Stimulated activated CD4-positive, alpha-beta T cell treated with anti-CD3 and anti-CD28 coated beads, Interleukin-4, amount 100 ng/mL, for 4 hours (primary cell): ENCODE data around the gene SAMD13.

ENCODE experiments used
- DNase-seq, 2 experiments: peaks; one replicate each; pipeline ENCODE4 v3.0.0-alpha.2; 2020

The SAMD13 gene

DNA sequence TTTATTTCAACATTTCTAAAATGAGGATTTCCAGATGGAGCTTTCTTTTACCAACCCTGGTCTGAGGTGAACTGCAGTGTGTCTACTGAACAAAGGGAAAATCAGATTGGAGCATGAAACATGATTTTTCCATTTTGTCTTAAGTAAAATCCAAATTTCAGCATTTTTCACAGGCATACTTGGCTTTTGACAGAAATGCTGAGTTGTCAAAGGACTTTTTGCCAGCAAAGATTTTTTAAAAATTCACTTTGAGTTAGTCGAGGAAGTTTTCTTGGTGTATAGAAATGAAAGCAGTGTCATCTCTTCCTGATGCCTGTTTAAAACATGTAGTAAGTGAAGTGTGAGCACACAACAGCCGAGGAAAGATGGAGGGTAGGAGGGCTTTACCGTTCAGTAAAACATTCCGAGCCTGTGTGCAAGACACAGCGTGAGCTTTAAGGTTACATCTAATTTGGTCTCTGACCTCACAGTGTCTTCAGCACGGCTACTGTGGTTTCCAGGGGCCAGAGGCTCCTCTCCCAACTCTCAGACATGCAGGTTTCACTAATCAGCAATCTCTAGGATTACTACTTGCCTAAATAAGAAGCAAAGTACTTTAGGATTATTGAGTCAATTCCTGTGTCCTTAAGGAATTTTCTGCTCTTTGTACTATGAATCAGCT lies 45.9 kb downstream of the SAMD13 start:
- no peak for DNase-seq

DNA sequence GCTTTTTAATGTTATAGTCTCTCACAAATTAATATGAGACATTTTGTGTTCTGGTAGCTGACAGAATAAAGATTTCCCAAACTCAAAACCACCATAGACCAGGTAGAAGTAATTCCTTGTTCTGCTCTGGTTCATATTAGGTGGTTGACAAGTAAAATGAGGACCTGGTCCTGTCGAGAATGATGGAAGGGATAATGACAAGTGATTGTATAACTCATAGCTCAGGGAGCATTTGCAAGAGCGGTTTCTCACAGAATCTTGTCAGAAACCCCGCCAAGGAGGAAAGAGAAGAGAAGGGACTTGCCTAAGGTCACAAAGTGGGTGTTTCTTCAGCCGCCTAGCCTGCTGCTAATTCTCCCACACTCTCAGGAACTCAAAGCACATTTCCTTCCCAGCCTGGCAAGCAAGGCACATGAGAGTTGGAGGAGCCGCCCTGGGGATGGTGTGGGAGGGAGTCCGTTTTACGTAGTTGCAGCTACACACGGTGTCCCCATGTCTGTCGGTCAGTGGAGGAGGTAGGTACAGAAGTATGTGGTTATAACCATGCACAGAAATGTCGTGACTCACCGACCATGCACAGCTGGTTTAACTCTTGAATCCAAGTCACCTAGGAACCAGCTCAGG lies 46.5 kb downstream of the SAMD13 start:
- no peak for DNase-seq

DNA sequence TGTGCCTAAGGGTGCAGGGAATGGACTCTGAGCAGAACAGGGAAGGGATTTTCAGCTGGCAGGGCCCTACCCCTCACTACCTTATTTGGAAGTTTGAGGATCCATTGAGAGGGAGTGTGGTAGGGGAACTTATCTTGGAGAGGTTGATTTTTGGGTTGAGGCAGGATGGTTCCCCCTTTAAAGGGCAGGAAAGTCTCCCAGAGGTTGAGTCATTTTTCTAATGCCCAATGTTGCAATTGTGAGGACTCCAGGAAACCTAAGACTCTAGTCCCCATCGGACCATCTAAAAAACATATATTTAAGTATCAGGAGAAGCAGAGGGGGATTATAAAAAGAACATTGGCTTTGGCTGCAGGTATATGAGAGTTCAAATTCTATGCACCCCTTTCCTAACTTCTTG lies 47.3 kb downstream of the SAMD13 start:
- no peak for DNase-seq

DNA sequence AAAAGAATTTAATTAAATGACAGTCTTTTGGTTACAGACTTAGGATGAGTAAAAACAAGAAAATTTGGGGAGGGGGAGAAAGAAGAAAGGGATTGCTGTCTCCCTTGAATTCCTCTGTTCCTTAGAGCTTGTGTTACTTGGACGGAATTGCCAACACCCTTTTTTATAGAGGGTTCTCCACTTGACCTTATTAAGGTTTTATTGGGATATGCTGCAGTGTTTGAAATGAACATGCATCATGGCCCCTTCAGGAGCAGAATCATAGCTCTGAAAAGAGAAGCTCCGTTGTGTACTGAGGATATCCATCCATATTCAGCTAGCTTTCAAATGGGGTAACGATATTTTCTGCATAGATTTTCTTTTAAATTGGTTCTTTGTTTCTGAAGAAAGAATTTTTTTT lies 48.6 kb downstream of the SAMD13 start:
- no peak for DNase-seq

DNA sequence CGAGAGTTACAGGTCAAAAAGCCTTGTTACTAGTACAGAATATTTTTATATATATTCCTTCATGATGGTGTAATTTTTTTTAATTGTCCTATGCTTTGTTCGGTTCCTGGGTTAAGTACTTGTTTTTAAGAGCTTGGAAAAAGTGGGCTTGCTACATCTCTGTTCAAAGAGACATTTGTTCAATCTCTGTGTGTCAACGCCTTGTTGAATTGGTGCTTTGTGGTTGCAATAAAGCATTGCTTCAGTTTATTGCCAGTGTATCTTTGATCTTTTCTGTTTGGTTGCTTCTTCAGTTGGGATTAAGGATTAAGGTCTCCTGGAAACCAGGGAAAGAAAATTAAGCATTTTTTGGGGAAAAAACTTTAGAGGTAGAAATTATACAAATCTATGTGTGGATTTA lies 49.0 kb downstream of the SAMD13 start:
- DNase-seq, result no peak

DNA sequence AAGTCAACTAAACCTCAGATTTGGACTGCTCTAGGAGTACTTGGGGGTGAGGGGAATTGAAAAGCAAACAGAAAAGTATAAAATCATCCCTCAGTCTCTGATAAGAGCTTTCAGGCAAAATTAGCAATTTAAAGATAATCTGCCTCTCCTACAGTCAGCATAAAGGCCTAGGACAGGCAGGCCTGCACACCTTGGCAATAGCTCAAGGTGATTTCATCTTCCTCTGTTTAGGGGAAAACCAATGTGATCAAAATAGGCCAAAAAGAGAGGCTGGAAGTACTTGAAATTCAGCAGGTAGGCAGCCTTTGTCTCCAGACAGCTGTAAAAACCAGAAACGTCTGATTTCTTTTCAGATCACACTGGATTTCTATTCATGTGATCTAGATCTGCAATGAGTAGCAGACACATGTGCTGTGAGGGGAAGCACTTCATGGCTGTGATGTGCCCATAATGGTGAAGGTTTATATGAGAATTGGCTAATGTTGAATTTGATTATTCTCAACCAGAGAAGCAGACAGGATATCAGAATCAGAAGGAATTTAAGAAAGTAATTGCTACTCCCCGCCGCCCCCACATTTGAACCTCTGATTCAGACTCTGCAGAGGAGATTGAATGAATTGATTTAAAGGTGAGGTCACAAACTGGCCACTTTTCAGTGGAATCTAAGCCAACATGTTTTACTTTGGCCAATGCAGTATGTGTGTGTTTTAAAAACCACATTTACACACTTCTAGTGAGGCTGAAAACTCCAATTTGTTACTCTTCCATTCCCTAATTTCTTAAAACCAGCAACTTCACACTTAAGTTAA lies 51.0 kb downstream of the SAMD13 start:
- DNase-seq, result no peak

DNA sequence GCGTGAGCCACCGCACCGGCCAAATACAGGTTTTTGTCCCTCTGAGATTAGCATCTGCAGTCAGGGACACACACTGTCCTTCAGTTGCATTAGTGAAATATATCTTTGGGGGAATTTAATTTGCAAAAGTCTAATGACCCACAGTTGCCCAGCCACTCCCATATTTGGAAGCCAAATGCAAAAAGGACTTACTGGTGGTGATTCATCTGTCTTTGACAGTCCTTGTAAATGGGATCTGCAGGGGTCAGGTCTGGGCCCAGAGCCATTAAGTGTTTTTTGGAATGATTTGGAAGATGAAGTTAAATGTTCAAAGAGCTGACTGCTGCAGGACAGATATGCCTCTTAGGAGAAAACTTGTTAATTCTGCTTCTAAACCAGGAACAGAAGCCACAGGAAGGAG lies 52.2 kb downstream of the SAMD13 start:
- DNase-seq, result no peak

DNA sequence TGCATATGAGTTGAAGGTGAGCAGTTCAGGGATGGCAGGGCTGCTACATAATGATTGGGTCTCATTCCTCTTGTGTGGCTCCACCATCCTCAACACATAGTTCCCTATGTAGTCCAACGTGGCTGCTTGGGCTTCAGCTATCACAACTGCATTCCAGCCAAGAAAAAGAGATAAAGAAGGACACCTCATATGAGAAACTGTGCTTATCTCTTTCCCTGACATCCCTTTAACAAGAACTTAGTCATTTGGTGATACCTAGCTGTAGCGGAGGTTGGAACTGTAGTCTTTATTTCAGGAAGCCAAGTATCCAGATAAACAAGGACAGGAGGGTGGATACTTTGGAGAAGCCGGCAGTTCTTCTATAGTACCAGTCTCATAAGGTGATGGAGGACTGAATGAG lies 54.0 kb downstream of the SAMD13 start:
- DNase-seq, result no peak

DNA sequence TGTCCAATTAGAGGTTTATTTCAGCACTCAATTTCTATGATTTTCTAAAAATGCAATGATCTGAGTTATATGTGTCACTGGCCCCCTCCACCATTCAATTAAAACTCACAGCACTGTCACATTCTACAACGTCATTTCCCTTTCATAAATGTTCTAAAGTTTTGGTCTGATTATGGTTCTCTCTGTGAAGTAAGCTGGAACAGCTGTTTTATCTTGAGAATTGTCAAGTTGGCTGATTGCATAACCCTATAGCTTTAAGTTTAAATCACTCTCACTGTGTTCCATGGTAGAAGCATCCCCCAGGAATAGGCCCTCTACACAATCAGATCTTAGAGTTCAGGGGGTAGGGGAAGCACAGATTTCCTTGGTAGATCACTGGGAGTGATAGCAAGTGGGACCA lies 55.4 kb downstream of the SAMD13 start:
- DNase-seq, result no peak

DNA sequence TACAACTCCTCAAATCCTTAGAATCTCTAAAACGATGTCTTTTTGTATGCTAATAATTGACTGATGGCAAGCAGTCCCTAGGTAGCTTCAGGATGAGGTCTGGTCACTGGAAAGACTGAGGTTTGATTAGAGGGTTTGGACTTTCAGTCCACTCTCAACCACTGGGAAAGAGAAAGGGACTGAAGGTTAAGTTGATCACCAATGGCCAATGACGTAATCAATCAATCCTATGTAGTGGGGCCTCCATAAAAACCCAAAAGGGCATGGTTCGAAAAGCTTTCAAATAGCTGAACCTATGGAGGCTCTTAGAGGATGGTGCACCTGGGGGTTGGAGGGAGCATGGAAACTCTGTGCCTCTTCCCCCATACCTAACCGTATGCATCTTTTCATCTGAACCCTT lies 57.2 kb downstream of the SAMD13 start:
- no peak for DNase-seq

DNA sequence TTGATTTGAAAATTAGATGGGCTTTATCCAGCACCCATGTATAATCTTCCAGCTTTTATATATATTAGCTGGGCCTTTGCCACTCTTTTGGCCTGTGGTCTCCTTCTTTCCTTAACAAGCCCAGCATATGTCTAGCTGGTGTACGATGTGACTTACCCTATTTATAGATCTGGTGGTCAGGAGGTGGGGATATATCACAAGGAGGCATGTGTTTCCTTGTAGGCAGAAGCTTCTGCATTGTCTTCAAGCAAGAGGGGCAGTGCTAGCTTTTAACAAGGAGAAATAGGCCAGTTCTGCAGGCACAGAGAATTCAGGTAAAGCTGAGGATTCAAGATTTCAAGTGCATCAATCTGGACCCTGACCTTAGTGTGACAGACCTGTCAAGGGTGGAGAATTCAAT lies 58.8 kb downstream of the SAMD13 start:
- no peak for DNase-seq

DNA sequence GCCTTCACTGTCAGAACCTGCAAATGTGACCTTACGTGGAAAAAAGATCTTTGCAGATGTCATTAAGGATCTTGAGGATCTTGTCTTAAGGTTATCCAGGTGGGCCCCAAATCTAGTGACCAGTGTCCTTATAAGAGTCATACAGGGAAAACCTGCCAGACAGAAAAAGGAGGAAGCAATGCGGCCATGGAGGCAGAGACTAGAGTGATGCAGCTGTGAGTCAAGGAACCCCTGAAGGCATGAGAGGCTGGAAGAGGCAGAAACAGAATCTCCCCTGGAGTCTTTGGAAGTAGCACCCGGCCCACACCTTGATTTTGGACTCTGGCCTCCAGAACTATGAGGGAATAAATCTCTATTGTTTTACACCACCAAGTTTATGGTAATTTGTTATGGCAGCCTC lies 60.3 kb downstream of the SAMD13 start:
- DNase-seq, result no peak

DNA sequence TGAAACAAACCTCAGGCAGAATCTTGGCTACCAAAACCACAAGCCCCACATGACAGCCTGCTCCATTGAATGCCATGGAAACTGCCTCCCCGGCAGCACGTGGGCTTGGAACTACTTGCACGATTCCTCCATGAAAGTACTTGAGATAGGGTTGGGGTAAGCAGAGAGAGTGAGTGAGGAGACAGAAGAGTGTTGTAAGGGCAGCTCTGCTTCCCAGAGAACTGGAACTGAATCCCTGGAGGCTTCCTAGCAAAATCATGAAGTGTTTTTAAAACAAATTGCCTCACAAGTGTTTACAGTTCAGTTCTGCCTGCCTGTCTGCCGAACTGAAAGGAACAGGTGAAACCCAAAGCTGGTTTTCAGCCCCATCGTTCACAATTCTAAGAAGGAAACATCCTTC lies 61.5 kb downstream of the SAMD13 start:
- no peak for DNase-seq

DNA sequence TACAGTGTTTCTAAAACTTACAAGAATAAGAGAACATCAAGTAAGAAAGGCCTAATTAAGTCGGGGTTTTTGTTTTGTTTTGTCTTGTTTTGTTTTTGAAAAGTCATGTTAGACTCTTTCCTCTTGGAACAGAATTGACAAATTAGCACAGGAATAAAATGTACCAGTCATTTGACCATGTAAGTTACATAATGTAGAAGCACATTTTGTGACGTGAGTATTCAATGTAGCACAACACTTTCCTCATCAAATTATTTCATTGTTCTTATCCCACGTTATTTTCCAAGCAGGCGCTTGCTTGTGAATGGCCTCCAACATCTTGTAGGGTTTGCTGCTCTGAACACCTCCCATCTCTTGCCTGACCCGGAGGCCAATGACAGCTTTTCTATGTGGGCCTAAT lies 62.1 kb downstream of the SAMD13 start:
- DNase-seq, result no peak

DNA sequence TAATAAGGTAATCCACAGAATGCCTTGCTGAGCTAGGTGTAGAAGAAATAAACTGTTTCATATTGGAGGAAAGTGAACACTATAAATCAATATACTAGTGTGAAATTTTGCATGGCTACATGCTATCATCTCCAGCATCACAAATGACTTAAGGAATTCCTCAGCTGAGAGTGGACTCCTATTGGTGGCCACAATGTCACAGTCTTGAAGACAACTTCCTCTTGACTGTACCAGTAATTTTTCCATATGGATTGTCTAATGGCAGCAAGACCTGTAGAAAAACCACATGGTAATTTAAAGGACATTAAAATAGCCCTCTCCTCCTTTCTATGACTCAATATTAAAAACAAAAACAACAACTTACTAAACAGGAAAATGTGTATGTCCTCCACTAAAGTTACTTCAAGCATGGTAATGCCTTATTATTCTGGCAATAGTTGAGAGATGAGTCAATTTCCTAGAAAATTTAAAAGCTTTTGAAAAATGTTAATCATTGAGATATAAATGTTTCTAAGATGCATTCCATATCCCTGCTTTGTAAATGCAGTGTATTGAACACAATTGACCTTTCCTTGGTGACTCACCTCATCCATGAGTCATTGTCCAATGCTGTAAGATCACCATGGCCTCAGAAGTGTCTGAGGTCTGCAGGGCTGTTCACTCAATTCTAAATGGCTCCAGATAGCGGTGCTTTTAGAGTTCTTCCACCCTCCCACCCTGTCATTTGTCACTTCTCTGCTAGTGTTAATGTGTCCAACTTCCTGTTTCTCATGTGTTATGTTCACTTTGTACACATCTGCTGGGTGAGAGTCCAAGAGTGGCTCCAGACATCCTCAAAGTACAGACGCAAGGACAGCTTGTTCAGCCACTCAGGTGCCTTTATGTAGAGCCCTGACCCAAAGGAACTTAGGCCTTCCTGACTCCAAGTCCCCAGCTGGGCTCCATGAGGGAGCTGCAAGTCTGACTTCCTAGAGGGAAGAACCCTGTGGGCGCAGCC lies 64.0 kb downstream of the SAMD13 start:
- DNase-seq, result peak in 1 of 2 experiments; percentile 13

DNA sequence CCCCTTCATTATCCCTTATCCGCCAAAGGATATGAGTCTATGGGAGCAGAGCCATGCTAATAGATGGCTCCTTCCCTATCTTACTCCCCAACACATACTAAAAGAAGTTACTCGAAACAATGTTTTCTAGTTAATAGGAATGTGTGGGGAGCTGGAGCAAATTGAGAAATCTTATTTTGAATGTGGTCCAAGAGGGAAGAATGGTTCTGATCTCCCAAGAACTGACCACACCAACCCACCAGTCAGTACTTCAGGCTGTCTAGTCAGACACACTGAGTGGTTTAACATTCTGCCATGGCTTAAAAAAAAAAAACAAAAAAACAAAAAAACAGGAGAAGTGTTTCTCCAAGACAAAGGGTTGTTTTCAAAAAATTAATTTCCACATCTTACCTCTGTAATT lies 65.3 kb downstream of the SAMD13 start:
- no peak for DNase-seq

DNA sequence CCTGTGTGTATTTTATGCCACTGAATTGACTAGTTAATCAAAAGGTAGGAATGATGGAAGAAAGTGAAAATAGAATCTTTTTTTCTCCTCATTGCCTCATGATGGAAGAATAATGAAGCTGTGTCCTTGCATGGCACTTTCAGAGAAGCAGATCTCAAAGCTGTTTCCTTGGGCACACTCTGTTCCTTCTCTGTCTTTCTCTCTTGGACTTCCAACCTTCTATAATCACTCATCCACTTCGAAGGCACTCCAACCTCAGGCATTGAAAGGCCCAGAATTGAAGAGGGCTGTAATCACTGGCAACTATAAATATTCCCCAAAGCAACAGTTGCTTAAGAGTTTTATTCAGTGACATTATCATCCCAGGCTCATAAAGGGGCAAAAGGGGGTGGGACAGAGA lies 65.7 kb downstream of the SAMD13 start:
- no peak for DNase-seq

DNA sequence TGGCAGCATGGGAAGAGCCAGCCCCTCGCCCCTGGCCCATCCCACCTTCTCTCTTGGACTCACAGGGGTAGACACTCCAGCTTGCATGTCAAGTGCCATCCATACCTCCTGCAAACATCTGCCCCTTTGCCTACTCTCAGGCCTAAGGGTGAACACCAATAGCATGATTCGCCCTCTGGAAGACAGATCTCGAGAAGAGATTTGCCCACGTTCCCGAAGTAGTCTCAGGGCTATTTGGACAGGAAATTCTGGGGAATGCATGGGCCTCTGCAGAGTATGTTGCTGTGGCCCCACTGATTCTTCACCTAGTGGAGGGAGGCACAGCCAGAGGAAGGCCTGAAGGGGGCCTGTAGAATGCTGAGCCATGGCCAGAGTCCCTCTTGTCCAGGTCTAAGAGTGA lies 66.9 kb downstream of the SAMD13 start:
- no peak for DNase-seq

DNA sequence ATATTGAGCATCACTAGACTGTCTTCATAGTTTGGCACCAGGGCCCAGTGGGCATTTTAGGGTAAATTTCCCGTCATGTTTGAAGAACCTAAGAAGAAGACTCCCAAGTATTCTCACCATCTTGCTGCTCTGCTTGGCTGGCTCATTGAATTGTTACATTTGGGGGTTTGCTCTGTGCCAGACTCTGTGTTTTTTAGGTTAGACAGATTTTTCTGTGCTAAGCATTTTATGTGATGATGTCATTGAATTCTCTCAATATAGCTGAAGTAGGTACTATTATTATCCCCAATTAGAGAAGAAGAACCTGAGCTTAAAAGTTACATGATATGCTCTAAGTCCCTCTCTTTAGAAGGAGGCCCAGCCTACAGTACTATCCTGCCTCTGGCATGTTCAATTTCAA lies 68.8 kb downstream of the SAMD13 start:
- no peak for DNase-seq

DNA sequence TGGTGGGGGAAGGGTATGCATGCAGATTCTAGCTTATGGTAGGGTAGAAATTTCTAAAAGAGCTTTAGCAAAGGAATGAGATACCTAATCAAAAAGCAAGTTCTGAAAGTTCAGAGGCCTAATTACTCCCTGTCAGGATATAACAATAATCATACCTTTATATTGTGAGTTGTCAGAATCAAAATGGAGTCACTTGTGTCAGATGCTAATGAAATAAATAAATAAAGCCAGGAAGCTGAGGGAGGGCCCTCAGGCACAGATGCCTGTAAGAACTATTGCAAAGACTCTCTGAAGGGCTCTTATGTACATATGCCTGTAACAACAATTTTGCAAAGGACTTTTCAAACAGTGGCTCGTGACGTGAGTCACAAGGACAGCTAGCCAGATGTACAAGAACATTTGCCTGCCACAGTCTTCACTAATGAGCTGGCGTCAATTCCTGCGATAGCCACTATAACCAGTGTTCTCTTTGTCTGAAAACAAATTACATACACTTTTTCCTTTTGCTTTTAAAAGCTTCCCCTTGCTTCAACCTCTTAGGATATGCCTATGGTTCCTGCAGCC lies 69.4 kb downstream of the SAMD13 start:
- DNase-seq, result no peak

DNA sequence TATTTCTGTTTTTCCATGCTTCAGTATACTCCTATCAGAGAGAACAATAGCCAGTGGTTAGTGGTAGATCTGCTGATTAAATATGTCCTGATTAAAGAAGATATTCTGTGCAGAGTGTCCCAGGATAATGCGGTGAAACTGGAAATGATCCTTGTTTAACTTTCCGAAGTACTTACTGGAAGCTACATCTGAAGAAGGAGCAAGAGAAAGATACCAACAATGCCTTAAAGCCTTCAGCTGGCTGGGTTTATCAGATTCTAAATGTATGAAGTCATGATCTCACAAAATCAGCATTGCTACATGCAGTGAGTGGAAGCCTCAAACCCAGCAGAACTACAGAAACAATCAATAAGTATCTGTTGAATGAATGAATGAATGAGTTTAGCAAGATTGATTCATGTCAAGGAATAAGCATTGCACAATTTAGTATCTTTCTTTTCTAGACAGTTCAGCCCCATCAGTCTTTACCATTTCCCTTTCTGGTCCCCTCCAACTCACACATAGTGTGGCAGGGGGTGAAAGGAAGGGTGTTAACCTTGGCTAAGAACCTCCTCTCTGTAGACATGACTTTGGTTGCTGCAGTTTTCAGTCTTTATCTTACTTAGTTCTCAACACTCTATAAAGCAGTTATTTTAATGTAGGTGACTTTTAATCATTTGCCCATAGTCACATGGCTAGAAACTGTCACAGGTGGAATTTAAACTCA lies 72.1 kb downstream of the SAMD13 start:
- DNase-seq, result no peak
